Stimulated activated CD4-positive, alpha-beta T cell treated with anti-CD3 and anti-CD28 coated beads, Interleukin-4, amount 100 ng/mL, for 1 hour (primary cell): ENCODE measurements around the gene SOX5.
"Not testable (repeated sequence)": the region's sequence is repeated elsewhere in the genome, so short reads cannot be mapped to it uniquely, and the experiment has no call there.

ENCODE experiments used
- DNase-seq: peaks from one replicate; pipeline ENCODE4 v3.0.0-alpha.2; 2020

Gene SOX5

DNA sequence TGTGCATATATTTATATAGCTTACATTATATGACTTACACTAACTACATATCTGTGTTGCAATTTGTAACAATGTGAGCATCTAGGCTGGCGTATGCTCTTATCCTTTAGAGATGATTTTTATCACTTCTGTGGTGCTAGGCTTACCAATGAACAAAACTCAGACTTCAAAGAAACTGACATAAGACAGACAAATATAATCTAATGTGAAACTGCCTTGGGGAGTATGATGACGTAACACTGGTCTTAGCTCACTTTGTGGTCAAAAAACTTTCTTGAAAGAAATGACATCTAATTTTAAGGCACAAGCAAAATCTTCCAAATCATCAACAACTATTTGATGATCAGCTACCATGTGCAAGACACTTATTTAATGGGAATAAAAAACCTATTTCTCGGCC is 50.0 kb downstream of the SOX5 start:
- no peak for DNase-seq

DNA sequence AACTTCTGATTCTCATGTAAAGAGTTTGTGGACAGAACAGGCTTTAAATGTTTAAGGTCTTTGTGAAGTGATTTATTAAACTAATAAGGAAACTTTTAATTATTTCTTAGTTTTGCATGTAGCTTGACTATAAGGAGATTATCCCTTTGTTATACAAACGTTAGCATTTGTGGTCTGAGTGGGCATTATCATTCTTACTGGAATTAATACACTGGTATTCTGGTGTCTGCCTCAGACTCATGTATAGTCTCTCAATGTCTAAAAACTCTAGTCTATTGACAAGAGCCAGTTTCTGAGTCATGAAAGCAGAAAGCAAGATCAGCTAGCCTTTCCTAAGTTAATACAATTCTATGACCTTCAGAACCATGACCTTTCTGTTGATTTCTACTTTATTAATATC is 51.3 kb downstream of the SOX5 start:
- no peak for DNase-seq

DNA sequence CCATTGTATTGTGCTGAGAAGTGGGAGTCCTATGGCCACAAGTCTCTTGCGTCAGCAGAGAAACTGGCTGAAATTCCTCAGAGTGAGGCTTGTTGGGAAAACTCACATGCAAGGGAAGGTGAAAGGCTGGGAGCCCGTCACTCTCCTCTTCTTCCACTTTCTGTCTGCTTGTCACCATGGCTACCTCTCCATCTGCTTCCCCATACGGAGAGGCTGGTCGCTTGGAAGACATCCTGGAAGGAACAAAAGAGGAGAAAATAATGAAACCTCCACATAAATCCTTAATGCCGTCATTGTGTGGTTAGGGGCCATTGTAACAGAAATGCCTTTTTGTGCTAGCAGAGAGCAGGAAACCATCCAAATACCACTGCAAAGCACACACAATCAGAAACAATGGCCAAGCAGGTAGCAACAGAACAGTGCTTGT is 53.7 kb downstream of the SOX5 start:
- no peak for DNase-seq

DNA sequence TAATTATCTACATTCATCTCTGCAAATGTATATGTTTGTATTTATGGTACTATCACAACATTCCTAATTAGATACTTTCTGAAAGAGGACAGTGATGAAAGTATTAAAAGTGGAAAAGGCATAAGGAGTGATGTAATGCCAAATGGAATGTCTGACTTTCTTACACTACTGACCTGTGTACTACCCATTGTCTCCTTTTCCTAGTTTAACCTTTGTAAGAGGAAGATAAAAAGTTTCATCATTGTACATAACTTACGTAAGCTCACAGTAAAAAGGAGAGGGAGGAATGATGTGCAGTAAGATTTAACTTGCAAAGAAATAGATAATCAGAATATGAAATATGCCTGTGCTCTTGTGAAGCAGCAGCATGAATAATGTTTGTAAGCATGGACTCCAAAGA is 55.9 kb downstream of the SOX5 start:
- no peak for DNase-seq

DNA sequence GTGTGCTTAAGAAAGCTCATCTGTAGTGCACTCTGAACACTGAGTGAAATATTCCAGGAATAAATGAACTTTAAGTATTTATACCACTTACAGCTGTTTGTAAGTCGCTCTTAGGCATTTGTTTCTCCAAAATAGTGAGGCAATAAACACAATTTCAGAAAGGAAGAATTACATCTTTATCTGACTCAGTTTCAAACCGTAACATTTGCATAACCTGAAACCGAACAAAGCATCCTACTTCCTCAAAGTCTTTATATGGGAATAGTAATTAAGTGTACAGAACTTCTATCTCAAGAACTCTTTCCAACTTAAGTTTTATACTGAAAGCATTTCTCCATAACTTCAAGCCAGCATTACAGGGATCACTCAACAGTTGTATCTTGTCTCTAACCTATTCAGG is 58.4 kb downstream of the SOX5 start:
- no peak for DNase-seq

DNA sequence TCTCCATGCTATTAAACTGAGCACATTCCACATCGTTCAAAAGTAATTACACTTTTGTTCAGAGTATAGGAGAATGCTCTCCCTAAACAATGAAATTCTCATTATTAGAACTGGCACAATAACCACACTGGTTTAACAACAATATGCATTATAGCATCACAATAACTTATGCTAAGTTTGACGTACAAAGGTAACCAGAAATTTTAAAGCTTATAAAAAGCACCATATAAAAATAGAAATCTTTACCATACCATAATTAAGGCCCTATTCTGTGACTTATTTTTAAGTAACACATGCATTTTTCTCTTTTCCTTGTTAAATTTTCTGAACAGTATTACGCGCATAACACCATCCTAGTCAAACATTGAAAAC is 60.4 kb downstream of the SOX5 start:
- no peak for DNase-seq

DNA sequence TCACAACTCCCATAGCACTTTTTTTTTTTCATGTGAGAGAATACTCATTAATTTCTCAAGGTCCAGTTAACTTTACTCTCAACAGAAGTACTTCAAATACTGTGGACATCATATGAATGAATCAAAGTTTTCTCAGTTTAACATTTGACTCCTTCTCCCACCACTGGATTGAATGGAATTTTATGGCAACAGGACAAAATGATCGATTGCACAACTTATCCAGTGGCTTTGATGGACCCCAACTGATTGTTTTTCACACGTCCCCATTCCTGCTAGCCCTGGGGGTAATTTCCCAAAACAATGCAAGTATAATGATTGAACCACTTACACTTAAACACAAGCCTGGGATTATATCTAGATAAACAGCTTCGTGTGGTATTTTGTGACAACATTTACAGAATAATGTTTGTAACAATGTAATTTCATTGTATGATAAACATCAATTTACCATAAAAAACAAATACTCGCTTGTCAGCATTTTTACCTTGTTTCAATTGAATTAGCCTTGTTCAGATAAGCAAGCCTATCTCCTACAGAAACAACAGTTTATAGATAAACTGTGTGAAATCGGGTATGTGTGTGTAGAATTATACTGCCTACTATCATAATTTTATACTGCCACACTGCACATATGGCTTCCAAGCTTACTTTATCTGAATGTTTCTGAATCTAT is 60.9 kb downstream of the SOX5 start:
- DNase-seq, result no peak

DNA sequence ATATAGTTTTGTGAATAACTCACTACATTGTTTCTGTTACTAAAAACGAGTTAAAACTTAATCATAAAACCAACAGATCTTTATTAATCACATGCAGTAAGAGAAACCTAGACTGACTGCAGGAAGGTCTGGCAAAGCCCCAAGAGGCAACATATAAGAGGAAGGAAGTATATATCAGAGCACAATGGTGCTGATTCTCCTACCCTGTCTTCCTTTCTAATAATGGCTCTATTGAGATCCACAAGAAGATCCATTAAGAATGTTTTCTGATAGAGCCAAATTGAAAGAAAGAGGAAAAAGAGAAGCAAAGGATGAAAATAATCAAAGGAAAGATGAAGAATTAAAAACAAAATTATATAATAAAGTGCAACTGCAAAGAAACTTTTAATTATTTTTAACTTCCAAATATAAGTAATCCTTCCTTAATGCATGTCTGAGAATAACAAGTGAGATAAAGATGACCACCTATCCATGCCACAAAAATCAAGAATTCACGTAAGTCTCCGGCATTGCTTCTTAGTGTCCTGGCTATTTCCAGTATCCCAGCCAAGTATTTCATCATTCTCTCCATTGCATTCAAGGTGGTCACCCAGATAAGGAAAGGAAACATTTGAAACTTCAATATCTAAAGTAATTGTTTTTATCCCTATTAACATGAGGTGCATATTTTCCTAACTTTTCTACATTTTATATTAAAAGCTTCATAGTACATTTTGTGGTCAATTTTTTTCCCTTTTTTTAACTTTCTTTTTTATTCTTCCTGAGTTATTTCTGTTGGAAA is 62.2 kb downstream of the SOX5 start:
- no peak for DNase-seq

DNA sequence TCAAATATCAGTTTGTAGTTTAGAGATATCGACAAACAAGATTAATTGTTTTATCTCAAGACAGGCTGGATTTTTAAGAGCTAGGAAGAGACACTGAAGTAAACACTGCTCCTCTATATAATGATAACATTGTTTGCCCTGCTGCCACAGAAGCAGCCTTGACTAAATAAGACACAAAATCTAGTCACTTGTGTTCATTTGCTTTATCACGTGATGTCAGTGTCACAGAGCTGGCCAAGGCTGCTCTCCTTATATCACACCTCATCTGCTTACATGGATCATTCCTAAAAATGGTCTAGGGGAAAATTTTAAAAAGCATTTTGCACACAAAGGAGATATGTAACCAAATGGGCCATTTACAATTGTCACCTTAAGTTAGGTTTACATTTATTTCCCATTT is 64.1 kb downstream of the SOX5 start:
- DNase-seq, result no peak

DNA sequence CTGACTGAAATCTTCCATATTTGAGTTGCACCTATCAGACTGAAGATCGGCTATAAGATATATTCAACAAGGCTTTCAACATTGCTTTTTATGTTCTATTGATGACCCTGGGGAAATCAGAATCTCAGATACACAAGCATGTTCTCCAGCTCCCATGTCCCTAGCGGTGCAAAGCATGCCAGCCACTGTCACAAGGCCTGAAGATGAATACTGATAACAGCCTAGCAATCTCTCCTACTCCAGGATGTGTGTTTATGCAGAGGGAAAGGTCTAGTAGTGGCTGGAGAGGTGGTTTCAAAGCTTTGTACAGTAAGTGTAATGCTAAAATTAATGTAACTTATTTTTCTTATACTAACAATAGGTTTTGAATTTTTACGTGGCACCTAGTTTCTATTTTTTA is 64.6 kb downstream of the SOX5 start:
- DNase-seq, result no peak

DNA sequence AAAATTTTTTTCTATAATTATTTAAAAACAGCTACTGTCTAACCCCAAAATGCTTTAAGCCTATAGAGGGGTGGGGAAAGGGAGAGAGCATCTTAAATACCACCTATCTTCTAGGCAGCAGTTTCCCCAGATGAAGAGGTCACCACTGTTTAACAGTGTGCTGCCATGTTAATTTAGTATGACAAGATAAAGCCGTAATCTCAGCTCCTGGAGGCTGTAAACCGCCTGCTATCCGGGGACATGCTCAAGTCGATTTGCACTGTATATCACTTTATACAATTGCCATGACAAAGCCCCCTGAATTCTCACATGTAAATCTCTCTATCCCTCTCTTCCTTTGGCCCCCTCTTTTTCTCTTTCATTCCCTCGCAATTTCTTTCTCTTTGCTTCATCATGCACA is 68.5 kb downstream of the SOX5 start:
- no peak for DNase-seq

DNA sequence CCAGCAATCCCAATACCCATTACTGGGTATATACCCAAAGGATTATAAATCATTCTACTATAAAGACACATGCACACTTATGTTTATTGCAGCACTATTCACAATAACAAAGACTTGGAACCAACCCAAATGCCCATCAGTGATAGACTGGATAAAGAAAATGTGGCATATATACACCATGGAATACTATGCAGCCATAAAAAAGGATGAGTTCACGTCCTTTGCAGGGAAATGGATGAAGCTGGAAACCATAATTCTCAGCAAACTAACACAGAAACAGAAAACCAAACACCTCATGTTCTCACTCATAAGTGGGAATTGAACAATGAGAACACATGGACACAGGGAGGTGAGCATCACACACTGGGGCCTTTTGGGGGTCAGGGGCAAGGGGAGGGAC is 72.9 kb downstream of the SOX5 start:
- DNase-seq, result not testable (repeated sequence)

DNA sequence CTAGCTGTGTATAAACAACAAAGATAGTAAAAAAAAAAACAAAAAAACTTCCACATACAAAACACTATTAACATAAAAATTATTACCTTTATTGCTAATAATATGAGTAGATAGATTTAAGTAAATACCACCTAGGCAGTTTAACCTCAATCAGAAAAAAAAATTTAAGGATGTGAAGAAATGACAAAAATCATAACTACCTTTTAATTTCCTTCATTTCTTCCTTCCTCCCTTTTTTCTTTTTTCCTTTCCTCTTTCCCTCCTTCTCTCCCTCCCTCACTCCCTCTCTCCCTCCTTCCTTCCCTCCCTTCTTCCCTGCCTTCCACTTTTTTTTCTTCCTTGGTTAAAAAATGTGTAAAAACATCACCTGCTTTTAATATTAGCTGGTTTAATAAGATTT is 81.7 kb downstream of the SOX5 start:
- no peak for DNase-seq

DNA sequence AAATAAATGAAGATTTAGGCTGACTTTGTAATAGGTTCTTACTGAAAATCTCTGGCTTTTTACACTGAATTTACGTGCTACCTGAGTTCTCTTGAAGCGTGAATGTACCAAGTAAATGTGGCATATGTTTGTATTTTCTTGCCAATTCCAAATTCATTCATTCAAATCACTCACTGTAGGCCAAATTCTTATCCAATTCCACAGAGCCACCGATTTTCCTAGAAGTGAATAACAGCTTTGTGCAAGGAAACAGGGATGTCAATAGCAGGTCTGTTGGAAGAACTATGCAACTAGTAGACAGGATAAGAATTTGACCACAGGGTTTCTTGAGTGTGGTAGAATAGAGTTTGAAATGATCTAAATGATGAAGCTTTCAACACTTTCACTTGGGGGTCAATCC is 86.8 kb downstream of the SOX5 start:
- DNase-seq, result no peak

DNA sequence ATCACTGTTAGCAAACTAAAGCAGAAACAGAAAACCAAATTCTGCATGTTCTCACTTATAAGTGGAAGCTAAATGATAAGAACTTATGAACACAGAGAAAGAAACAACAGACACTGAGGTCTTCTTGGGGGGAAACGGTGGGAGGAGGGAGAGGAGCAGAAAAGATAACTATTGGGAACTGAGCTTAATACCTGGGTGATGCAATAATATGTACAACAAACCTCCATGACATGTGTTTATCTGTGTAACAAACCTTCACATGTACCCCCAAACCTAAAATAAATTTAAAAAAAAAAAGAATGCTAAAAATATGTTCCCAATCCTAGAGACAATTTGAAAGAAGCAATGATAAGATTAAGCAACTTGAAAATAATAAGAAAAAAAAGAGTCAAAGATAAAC is 89.5 kb downstream of the SOX5 start:
- DNase-seq, result no peak

DNA sequence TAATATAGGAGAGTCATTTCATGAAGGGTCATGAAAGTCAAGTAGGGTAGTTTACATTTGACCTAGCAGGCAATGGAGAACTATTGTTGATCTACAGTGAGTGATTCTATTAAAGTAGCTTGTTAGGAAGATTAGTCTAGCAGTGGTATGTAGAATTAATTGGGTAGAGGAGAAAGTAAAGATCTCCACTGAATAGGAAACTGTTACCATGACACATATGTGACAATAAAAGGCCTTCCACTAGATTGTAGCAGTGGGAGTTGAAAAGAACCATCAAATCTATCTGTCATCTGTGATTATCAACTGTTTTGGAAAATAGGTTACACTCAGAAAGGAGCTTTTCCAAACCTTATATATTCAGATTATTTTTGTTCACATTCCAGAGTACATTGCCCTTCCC is 92.3 kb downstream of the SOX5 start:
- DNase-seq, result no peak

DNA sequence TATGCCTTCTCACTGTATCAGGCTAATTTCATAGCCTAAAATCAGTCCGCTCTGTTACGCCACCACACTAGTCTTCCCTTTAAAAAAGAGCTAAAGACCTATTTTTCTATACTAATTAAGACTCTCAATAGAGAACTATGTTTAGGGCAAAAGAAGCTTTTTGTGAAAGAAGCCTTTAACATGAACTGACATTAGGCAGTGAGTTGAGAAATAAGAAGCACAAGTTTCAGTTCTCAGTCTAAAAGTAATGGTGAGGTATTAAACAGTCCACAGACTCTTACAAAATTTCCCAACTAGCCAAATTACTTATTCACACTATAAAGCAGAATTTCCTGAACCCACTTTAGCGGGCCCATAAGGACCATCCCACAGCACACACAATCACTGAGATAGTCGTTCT is 93.7 kb downstream of the SOX5 start:
- no peak for DNase-seq

DNA sequence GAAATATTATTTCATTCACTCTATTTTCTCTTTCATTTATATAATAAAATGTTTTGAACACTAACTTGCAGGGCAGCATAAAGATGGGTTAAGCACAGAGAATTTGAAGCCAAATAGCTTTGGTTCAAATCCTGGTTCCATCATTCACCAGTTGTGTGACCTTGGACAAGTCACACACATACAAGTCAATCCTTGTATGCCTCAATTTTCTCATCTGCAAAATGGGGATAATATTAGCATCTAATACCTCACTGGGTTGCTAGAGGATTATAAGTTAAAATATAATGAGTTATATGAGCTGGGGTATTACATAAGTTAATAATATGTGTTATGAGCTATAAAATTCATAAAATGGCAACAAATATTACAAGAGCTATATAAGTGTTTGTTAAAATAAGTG is 94.9 kb downstream of the SOX5 start:
- DNase-seq, result no peak

DNA sequence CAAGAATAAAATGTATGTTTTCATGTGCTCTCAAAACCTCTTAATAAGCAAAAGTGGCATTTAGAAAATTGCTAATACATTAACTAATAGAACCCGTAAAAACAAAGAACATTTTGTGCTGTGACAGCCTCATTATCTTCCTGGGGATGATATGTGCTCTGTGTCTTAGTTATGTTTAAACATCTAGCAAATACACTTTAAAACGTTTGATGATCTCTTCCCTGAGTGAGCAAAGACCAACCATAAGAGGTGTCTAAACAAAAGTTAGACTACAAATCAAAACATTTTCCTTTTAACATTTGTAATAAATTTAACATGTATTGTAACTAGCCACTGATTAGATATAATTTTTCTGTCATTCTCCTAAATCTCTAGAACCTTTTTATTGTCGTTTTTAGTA is 95.8 kb downstream of the SOX5 start:
- no peak for DNase-seq

DNA sequence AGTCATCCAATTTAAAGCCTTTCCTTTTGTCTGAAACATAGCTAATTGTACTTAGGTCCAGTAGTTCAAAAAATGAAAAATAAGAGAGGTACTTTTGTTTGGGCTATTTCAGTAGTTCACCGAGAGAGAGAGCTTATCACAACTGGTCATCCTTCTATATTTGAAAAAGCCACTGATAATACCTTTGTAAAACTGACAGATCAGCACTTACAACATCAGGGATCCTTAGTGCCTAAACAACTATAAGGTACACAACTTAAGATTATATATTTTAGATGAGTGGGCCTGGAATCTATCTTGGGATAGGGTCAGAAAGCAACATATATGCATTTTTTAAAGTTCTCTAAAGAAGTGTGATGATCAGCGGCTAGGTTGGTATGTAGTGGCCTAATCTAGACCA is 97.9 kb downstream of the SOX5 start:
- no peak for DNase-seq

DNA sequence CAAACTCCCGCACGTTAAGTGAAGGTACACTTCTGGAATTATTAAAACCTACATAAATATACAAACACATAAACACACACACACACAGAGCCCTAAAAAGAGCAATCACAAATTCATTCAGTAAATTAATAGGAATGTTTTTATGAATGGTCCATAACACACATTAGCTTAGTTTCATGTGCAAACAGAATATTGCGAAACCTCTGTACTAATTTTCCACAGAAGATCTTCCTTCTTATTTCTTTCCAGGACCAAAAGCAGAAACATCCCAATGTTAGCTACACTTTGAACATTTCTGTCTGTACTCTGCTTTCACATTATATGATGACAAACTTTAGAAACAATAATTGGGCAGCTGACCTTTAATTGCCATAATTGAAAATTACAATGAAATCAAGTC is 101.6 kb downstream of the SOX5 start:
- no peak for DNase-seq

DNA sequence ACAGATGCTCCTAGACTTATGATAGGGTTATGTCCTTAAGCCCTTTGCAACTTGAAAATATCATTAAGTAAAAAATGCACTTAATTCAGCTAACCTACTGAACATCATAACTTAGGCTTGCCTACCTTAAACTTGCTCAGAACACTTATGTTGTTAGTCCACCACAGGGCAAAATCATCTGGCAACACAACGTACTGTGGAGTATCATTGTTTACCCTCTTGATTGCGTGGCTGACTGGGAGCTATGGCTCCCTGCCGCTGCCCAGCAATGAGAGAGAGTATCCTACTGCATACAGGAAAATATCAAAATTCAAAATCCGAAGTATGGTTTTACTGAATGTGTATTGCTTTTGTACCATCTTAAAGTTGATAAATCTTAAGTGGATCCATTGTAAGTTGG is 105.5 kb downstream of the SOX5 start:
- no peak for DNase-seq

DNA sequence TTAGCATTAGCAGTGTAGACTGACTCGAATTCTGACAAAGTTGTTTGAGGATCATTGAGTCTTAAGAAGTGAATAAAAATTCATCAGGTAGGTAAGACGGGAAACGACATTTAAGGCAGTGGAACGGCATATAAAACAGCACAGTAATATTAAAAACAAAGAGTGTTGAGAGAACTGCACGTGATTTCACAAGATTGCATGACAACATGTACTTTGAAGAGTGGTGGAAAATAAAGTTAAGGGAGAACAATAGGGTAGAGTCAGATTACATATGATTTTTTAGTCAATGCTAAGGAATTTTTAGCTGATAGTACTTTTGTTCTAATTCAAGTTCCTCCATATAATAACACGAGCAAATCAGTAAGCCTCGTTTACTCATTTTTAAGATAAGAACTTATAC is 115.4 kb downstream of the SOX5 start:
- no peak for DNase-seq

DNA sequence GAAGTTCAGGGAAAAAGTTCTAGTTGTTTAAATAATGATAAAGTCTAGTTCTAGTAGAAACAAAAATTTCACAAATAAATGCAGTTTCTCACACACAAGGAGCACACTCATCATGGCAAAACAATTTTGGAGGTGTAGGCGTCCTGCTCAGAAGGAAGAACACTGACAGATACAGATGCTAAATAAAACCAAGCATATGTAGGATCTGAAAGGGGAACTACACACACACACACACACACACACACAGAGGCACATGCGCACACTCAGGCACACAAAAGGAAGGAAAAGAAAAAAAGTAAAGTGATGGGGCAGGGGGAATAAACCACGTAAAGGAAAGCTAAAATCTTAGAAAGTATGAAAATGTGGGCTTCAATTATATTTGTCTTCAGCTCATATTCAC is 117.7 kb downstream of the SOX5 start:
- no peak for DNase-seq

DNA sequence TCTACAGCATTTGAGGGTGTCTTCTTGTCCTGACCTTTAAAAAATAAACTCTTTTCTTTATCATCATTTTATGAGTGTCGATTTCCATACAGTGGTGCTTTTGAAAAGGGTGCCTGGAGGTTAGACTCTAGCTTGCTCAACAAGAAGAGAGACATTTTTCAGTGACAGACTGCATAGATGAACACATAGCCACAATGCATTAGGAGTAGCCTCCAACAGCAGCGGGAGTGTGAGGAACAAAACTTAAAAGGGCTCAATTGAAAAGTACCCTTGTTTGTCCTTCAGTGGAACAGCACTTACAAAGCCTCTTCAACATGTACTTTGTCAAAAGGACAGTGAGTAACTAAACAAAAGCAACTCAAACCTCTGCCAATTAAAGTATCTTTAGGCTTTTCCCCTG is 119.3 kb downstream of the SOX5 start:
- DNase-seq, result no peak
